Measurements from ENCODE around the gene PLCB4. TPM values are rescaled to one million over a fixed set of nuclear protein-coding genes. Genes with fewer than 3 reads are reported as not detected.
A peak's percentile ranks its signal among the peaks of the same experiment; 100 is the strongest.

PLCB4 gene
- total and polyA plus RNA-seq, 2 donors (not counting 1 experiment from before 2014, with no cell fraction given) = 7.3 to 13.7 TPM

DNA sequence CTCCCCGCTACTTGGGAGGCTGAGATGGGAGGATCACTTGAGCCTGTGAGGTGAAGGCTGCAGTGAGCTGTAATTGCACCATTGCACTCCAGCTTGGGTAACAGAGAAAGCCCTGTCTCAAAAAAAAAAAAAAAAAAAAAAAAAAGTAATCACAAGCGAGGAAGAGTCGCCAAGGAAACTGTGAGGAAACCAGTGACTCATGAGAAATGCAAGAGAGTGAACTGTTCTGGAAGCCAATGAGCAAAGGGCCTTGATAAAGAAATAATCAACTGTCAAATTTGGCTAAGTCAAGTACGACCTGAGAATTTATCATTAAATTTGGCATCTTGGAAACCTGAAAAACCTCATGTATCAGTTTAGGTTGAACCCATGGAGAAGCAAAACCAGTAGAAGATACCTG is 429.4 kb downstream of the PLCB4 start:
- Histone ChIP-seq H3K79me2 (ENCODE audit: control insufficient read depth, insufficient read depth, low read length) (no peaks in the 10 kb centered on the region), H3K36me3 (ENCODE audit: control insufficient read depth, insufficient read depth, low read length) (no peaks in the 10 kb centered on the region), H3K27me3 (ENCODE audit: control insufficient read depth, insufficient read depth, low read length) (no peaks in the 10 kb centered on the region), H3K9me3 (ENCODE audit: control insufficient read depth, insufficient read depth, low read depth, low read length) (no peaks in the 10 kb centered on the region), H3K4me1 (ENCODE audit: control insufficient read depth, extremely low read depth, insufficient read depth, low read length) (no peaks in the 10 kb centered on the region), H4K20me1 (ENCODE audit: control insufficient read depth, extremely low read depth, insufficient read depth, low read length) (no peaks in the 10 kb centered on the region), H3K4me2 (ENCODE audit: extremely low read depth, insufficient read depth, low read length) (no peak overlapping the region), H3K4me3 (replicated peaks in 1 of 4; ENCODE audit: control extremely low read depth in 1 of 4, insufficient read depth in 1 of 4, low read depth in 3 of 4, low read length in 4 of 4) (no peak overlapping the region), H3K9ac (ENCODE audit: insufficient read depth, low read length) (no peak overlapping the region), H2AFZ (ENCODE audit: low read length) (no peak overlapping the region), H3K27ac (ENCODE audit: insufficient read depth, low read length) (no peak overlapping the region)
- TF ChIP-seq, protein P1, sequence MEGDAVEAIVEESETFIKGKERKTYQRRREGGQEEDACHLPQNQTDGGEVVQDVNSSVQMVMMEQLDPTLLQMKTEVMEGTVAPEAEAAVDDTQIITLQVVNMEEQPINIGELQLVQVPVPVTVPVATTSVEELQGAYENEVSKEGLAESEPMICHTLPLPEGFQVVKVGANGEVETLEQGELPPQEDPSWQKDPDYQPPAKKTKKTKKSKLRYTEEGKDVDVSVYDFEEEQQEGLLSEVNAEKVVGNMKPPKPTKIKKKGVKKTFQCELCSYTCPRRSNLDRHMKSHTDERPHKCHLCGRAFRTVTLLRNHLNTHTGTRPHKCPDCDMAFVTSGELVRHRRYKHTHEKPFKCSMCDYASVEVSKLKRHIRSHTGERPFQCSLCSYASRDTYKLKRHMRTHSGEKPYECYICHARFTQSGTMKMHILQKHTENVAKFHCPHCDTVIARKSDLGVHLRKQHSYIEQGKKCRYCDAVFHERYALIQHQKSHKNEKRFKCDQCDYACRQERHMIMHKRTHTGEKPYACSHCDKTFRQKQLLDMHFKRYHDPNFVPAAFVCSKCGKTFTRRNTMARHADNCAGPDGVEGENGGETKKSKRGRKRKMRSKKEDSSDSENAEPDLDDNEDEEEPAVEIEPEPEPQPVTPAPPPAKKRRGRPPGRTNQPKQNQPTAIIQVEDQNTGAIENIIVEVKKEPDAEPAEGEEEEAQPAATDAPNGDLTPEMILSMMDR (conservative IDR thresholded peaks at IDR 0.05 in 1 of 2, IDR thresholded peaks at IDR 0.05 in 1 of 2; ENCODE audit: low read depth in 1 of 2, low read length in 2 of 2) = no peak
- no peak for TF ChIP-seq EZH2 (IDR thresholded peaks at IDR 0.05; ENCODE audit: low read length, missing control alignments)
- DNase-seq (ENCODE audit: low read depth in 2 of 2) = peak; percentile 25 to 51

DNA sequence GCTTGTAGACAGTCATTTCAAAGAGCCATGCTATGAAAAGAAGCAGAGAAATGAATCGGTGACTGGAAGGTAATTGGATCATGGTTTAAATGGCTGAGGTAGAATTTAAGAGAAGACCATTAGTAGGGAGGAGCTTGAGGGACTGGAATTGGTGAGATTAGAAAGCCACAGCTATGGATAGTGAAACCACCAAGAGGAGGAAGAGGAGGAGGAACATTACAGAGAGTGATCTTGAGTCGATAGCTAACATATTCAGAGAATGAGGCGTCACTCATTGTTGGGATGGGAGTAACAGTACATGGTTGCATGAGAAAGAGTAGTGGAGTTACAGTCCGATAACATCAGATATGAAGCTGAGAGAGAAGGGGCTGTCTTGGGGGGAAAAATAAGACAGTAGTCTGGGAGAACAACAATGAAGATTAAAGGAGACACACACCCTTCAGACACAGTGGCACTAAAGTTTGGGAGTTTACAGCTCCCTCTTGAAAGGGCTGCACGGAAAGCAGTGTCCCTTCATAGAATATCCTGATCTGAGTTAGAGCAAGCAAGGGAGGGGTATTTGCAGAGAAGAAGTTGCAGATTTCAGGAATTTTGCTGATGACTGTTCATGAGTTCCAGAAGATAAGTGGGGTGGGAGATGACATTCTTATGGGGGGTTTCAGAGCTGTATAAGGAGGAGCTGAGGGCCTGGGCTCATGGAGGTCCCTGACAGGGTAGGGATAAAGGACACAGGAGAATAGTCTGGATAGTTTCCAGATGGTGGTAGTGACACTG is 430.4 kb downstream of the PLCB4 start:
- H3K36me3 ChIP-seq (ENCODE audit: control insufficient read depth, insufficient read depth, low read length) = no peaks in the 10 kb centered on the region

GRCh38 chr20:9500121-9500520 is 431.2 kb downstream of the PLCB4 start:
- no peak overlapping the region for H3K9ac ChIP-seq (ENCODE audit: insufficient read depth, low read length)
- no peak for DNase-seq (ENCODE audit: low read depth in 2 of 2)
- no peaks in the 10 kb centered on the region for H3K9me3 ChIP-seq (ENCODE audit: control insufficient read depth, insufficient read depth, low read depth, low read length)
- no peaks in the 10 kb centered on the region for H3K4me1 ChIP-seq (ENCODE audit: control insufficient read depth, extremely low read depth, insufficient read depth, low read length)
- TF ChIP-seq EZH2 (IDR thresholded peaks at IDR 0.05; ENCODE audit: low read length, missing control alignments) = no peak
- TF ChIP-seq, protein P1 (conservative IDR thresholded peaks at IDR 0.05 in 1 of 2, IDR thresholded peaks at IDR 0.05 in 1 of 2; ENCODE audit: low read depth in 1 of 2, low read length in 2 of 2) = no peak
- no peaks in the 10 kb centered on the region for H3K79me2 ChIP-seq (ENCODE audit: control insufficient read depth, insufficient read depth, low read length)
- no peak overlapping the region for H3K4me3 ChIP-seq (replicated peaks in 1 of 4; ENCODE audit: control extremely low read depth in 1 of 4, insufficient read depth in 1 of 4, low read depth in 3 of 4, low read length in 4 of 4)
- no peak overlapping the region for H3K27ac ChIP-seq (ENCODE audit: insufficient read depth, low read length)
- H3K27me3 ChIP-seq (ENCODE audit: control insufficient read depth, insufficient read depth, low read length) = no peaks in the 10 kb centered on the region
- no peaks in the 10 kb centered on the region for H4K20me1 ChIP-seq (ENCODE audit: control insufficient read depth, extremely low read depth, insufficient read depth, low read length)
- no peak overlapping the region for H2AFZ ChIP-seq (ENCODE audit: low read length)
- no peaks in the 10 kb centered on the region for H3K36me3 ChIP-seq (ENCODE audit: control insufficient read depth, insufficient read depth, low read length)
- H3K4me2 ChIP-seq (ENCODE audit: extremely low read depth, insufficient read depth, low read length) = no peak overlapping the region

More for the DNA sequence above, 430.4 kb downstream of the PLCB4 start:
- no peaks in the 10 kb centered on the region for H3K9me3 ChIP-seq (ENCODE audit: control insufficient read depth, insufficient read depth, low read depth, low read length)
- H3K9ac ChIP-seq (ENCODE audit: insufficient read depth, low read length) = no peak overlapping the region
- no peaks in the 10 kb centered on the region for H4K20me1 ChIP-seq (ENCODE audit: control insufficient read depth, extremely low read depth, insufficient read depth, low read length)
- H3K27me3 ChIP-seq (ENCODE audit: control insufficient read depth, insufficient read depth, low read length) = no peaks in the 10 kb centered on the region
- H2AFZ ChIP-seq (ENCODE audit: low read length) = no peak overlapping the region
- H3K4me2 ChIP-seq (ENCODE audit: extremely low read depth, insufficient read depth, low read length) = no peak overlapping the region
- TF ChIP-seq, protein P1 (conservative IDR thresholded peaks at IDR 0.05 in 1 of 2, IDR thresholded peaks at IDR 0.05 in 1 of 2; ENCODE audit: low read depth in 1 of 2, low read length in 2 of 2) = no peak
- TF ChIP-seq EZH2 (IDR thresholded peaks at IDR 0.05; ENCODE audit: low read length, missing control alignments) = no peak
- H3K27ac ChIP-seq (ENCODE audit: insufficient read depth, low read length) = no peak overlapping the region
- no peaks in the 10 kb centered on the region for H3K79me2 ChIP-seq (ENCODE audit: control insufficient read depth, insufficient read depth, low read length)
- no peak overlapping the region for H3K4me3 ChIP-seq (replicated peaks in 1 of 4; ENCODE audit: control extremely low read depth in 1 of 4, insufficient read depth in 1 of 4, low read depth in 3 of 4, low read length in 4 of 4)
- H3K4me1 ChIP-seq (ENCODE audit: control insufficient read depth, extremely low read depth, insufficient read depth, low read length) = no peaks in the 10 kb centered on the region
- no peak for DNase-seq (ENCODE audit: low read depth in 2 of 2)

All from fibroblast of lung (primary cell).